K562 (cell line): ENCODE measurements around the gene CC2D2B. TPM values are rescaled to one million over a fixed set of nuclear protein-coding genes. Genes with fewer than 3 reads are reported as not detected.

Experiments used
- ATAC-seq: fragments of 200-7000 bp; cut with Tn5 transposase; 3 replicates; pipeline ENCODE4 v1.9.1; 2020; ENCODE audit warnings: moderate library complexity
- BruUV-seq: library from RNA; stranded (reverse); fragments of 400-500 nt; replicated peaks from 2 replicates; lab custom pipeline; 2021; lab: Mats Ljungman, UMichigan
- CTCF ChIA-PET: fragments of 300-600 bp; formaldehyde crosslinking; extraction: SDS; loops from one replicate; lab custom pipeline; 2021; ENCODE audit warnings: low intra/inter-chr PET ratio; lab: Yijun Ruan, JAX
- POLR2A ChIA-PET: fragments of 300-600, 350-650 bp; sonication (Branson Sonifier 250); formaldehyde crosslinking; extraction: SDS; loops from one replicate; lab custom pipeline; 2021; ENCODE audit warnings: antibody characterized with exemption, inconsistent platforms; lab: Yijun Ruan, JAX
- DNase-seq, 4 experiments: peaks; one replicate each; pipeline versions ENCODE4 v3.0.0 to v3.0.0-alpha.2; 2011 to 2018; ENCODE audit warnings: low spot score in 3 of 4, mixed read lengths in 3 of 4; ENCODE audit errors: extremely low read depth in 1 of 4
- FAIRE-seq: peaks from 2 replicates; lab custom pipeline; 2011; peaks lifted over from hg19 to GRCh38; lab: Jason Lieb, UNC
- H2AFZ ChIP-seq: 2 replicates; pipeline ENCODE4 v1.6.0; 2011; ENCODE audit warnings: low read depth, low read length, control low read depth, inconsistent platforms
- H3K27ac ChIP-seq: fragments of 200-600 bp; 3 replicates; pipeline ENCODE4 v1.8.0; 2011; ENCODE audit warnings: low read depth, mild to moderate bottlenecking, control low read depth, inconsistent platforms, low read length, moderate library complexity, mixed read lengths; ENCODE audit errors: extremely low read depth
- H3K27me3 ChIP-seq, 2 experiments: fragments of 300-600 bp in 1 of 2; 2 replicates in 1 of 2; 3 replicates in 1 of 2; pipeline versions ENCODE4 v1.6.0 to v1.8.0; 2011; ENCODE audit warnings: inconsistent platforms in 2 of 2, low read length in 2 of 2, mild to moderate bottlenecking in 1 of 2, mixed read lengths in 1 of 2, moderate library complexity in 1 of 2; ENCODE audit not compliant: control insufficient read depth in 2 of 2, insufficient read depth in 2 of 2
- H3K36me3 ChIP-seq: fragments of 300-600 bp; 3 replicates; pipeline ENCODE4 v1.8.0; 2011; ENCODE audit warnings: mild to moderate bottlenecking, low read length, inconsistent platforms; ENCODE audit not compliant: control insufficient read depth, insufficient read depth
- H3K4me1 ChIP-seq, 2 experiments: fragments of 200-600 bp in 1 of 2; replicated peaks in 1 of 2; 2 replicates in 1 of 2; 3 replicates in 1 of 2; pipeline versions ENCODE4 v1.5.1 to v1.8.0; 2011; ENCODE audit warnings: inconsistent platforms in 2 of 2, low read length in 2 of 2, mild to moderate bottlenecking in 1 of 2, mixed read lengths in 1 of 2, moderate library complexity in 1 of 2; ENCODE audit not compliant: control insufficient read depth in 2 of 2, insufficient read depth in 2 of 2
- H3K4me2 ChIP-seq: 2 replicates; pipeline ENCODE4 v1.6.1; 2011; ENCODE audit warnings: low read length, control low read depth, inconsistent platforms, mixed read lengths; ENCODE audit not compliant: insufficient read depth
- H3K4me3 ChIP-seq: fragments of 200-600 bp; sonication (generic), shearing (Covaris generic); 2 replicates; pipeline ENCODE4 v1.5.1; 2016; ENCODE audit warnings: control low read depth, inconsistent platforms
- H3K79me2 ChIP-seq: fragments of 200-600 bp; 3 replicates; pipeline ENCODE4 v1.8.0; 2011; ENCODE audit warnings: low read length, inconsistent platforms; ENCODE audit not compliant: control insufficient read depth, insufficient read depth
- H3K9ac ChIP-seq, 2 experiments: 2 replicates each; pipeline versions ENCODE4 v1.6.0 to v1.6.1; 2011; ENCODE audit warnings: low read depth in 2 of 2, low read length in 2 of 2, control low read depth in 1 of 2, inconsistent platforms in 1 of 2, mild to moderate bottlenecking in 1 of 2, mixed read lengths in 1 of 2; ENCODE audit not compliant: insufficient read depth in 1 of 2
- H3K9me1 ChIP-seq: one replicate; pipeline ENCODE4 v1.6.0; 2011; ENCODE audit warnings: inconsistent platforms, mild to moderate bottlenecking, low read length, moderate library complexity; ENCODE audit not compliant: control insufficient read depth, insufficient read depth
- H3K9me3 ChIP-seq: replicated peaks from 2 replicates; pipeline ENCODE4 v1.5.1; 2011; ENCODE audit warnings: low read depth, low read length, inconsistent platforms; ENCODE audit not compliant: control insufficient read depth, insufficient read depth
- H4K20me1 ChIP-seq: replicated peaks from 2 replicates; pipeline ENCODE4 v1.6.1; 2011; ENCODE audit warnings: low read length, inconsistent platforms, mixed read lengths; ENCODE audit not compliant: control insufficient read depth, insufficient read depth
- CTCF ChIP-seq, 3 experiments: IDR thresholded peaks in 2 of 3; conservative IDR thresholded peaks in 1 of 3; 2 replicates each; pipeline ENCODE4 v1.5.1; 2011 to 2012; ENCODE audit warnings: low read length in 3 of 3, mild to moderate bottlenecking in 3 of 3, control low read depth in 2 of 3, improper control_type of control experiment in 1 of 3, inconsistent platforms in 1 of 3, low read depth in 1 of 3, mixed read lengths in 1 of 3, moderate library complexity in 1 of 3; ENCODE audit not compliant: insufficient read depth in 2 of 3
- PTBP1 ChIP-seq: fragments of 200-400 bp; formaldehyde crosslinking; IDR thresholded peaks from 2 replicates; pipeline ENCODE4 v1.6.1; 2017; ENCODE audit warnings: low read depth, low read length
- RAD21 ChIP-seq, 2 experiments: fragments of 250-450 bp in 1 of 2; fragments of 450-650 bp in 1 of 2; sonication (Bioruptor Pico) in 1 of 2; formaldehyde crosslinking in 1 of 2; IDR thresholded peaks in 1 of 2; conservative IDR thresholded peaks in 1 of 2; 2 replicates each; pipeline versions ENCODE4 v1.4.0 to v1.8.0; 2020 to 2022; ENCODE audit warnings: mild to moderate bottlenecking in 2 of 2, moderate library complexity in 1 of 2
- REST ChIP-seq, 2 experiments: fragments of 450-650 bp; formaldehyde crosslinking in 1 of 2; IDR thresholded peaks; 2 replicates each; pipeline versions ENCODE4 v1.4.0 to v1.6.1; 2014 to 2020; ENCODE audit warnings: mild to moderate bottlenecking in 2 of 2, borderline replicate concordance in 1 of 2, low read depth in 1 of 2
- ZFP1 ChIP-seq: fragments of 450-650 bp; formaldehyde crosslinking; IDR thresholded peaks from 2 replicates; pipeline ENCODE4 v1.4.0; 2020; ENCODE audit warnings: mild to moderate bottlenecking, mixed read lengths
- ZNF134 ChIP-seq: fragments of 250-450 bp; sonication (Bioruptor Pico); conservative IDR thresholded peaks from 2 replicates; pipeline ENCODE4 v1.4.0; 2020
- WGBS: fragments of 100-300 bp; shearing (Covaris generic); methylation state at CpG from one replicate; pipeline ENCODE4 v1.1.6; 2016; ENCODE audit warnings: low coverage, mixed read lengths; ENCODE audit not compliant: insufficient coverage; ENCODE audit errors: missing lambda C conversion rate; 5-methylcytosine and 5-hydroxymethylcytosine counted together
- in situ Hi-C: fragments of 300-500 bp; cut with MboI; formaldehyde crosslinking; loops from 4 replicates; pipeline ENCODE4 v1.15.0; 2018; ENCODE audit warnings: inconsistent platforms, mixed read lengths
- intact Hi-C: fragments of 100-400 bp; cut with micrococcal nuclease; formaldehyde crosslinking; loops from 2 replicates; pipeline ENCODE4 v1.14.2; 2022
- polyA plus RNA-seq, 8 experiments: library from polyadenylated mRNA; depleted of rRNA in 4 of 8; stranded (reverse) in 5 of 8; unstranded in 3 of 8; fragments of >200 nt; fragmentation: Nextera tagmentation in 2 of 8; fragmentation: Illumina TruSeq in 1 of 8; extraction: Ambion mirVana in 2 of 8; extraction: Trizol in 1 of 8; gene quantifications; 2 replicates each; pipeline versions ENCODE4 v1.2.1 to v1.2.3, GENCODE V29; 2011 to 2014; ENCODE audit warnings: inconsistent platforms in 1 of 8, missing spikeins in 1 of 8
- total RNA-seq, 7 experiments: library from RNA; depleted of rRNA in 6 of 7; stranded (reverse); fragments of >200 nt in 6 of 7; fragmentation: Illumina TruSeq in 2 of 7; extraction: Trizol in 2 of 7; gene quantifications; 2 replicates each; pipeline versions ENCODE4 v1.2.1 to v1.2.3, GENCODE V29; 2011 to 2021; ENCODE audit warnings: low replicate concordance in 1 of 7

The CC2D2B gene
- total and polyA plus RNA-seq, 9 of the 15 experiments (the other 6 are each of a cell fraction or from before 2014, with no cell fraction given): 0.10 to 0.34 (median 0.20) TPM; not detected in 5

- no TSS peak for BruUV-seq
- DNase-seq (no peak), ATAC-seq (no peak), FAIRE-seq (no peak)
- intact Hi-C loops: loop anchor here (5.0 to 10.0 kb wide), 2 partner anchors 105 to 178 kb away; no protein-coding TSS in a partner anchor
- POLR2A ChIA-PET: interaction anchor here (0.9 to 1.4 kb wide), 4 partner anchors 8 to 83 kb away, joined by 3 to 4 read pairs (median 3); partner anchors contain the start of gene ZNF518A
- peak in 1 of 3 experiments; percentile 47; a peak in 2 of 6 replicates for TF ChIP-seq CTCF (IDR thresholded peaks at IDR 0.05 in 2 of 3, conservative IDR thresholded peaks at IDR 0.05 in 1 of 3; ENCODE audit: insufficient read depth in 2 of 3, low read depth in 1 of 3, low read length in 3 of 3)
- TF ChIP-seq REST (IDR thresholded peaks at IDR 0.05; ENCODE audit: borderline replicate concordance): peak; percentile 43; the same call in 1 of the 2 replicates
- no peak for TF ChIP-seq REST (CRISPR knock-in tag; IDR thresholded peaks at IDR 0.05; ENCODE audit: low read depth)
- TF ChIP-seq ZFP1 (CRISPR knock-in tag): no peak
- no peak for TF ChIP-seq ZNF134 (CRISPR knock-in tag)
- peak; percentile 42 to 58; a peak in 3 of 4 replicates for TF ChIP-seq RAD21 (CRISPR knock-in tag; conservative IDR thresholded peaks at IDR 0.05 in 1 of 2, IDR thresholded peaks at IDR 0.05 in 1 of 2)
- no peak for TF ChIP-seq PTBP1
- Histone ChIP-seq H3K4me1 (peaks cover 11 to 16% of the 10 kb centered on the region in 2 experiments; a peak in 4 of 5 replicates), H4K20me1 (0 out of 2 replicates have a peak, but pooled peaks cover 4% of the 10 kb centered on the region), H3K4me3 (no peak overlapping the region), H3K27ac (no peak overlapping the region), H3K36me3 (peaks cover 52% of the 10 kb centered on the region; the same call in 2 of the 3 replicates), H3K9ac (no peak overlapping the region), H3K4me2 (no peak overlapping the region), H3K9me3 (no peaks in the 10 kb centered on the region), H3K27me3 (no peaks in the 10 kb centered on the region), H2AFZ (no peak overlapping the region), H3K9me1 (no peaks in the 10 kb centered on the region), H3K79me2 (peaks cover 83% of the 10 kb centered on the region)
- CTCF ChIA-PET: interaction anchor here (0.5 kb wide), 1 partner anchor 80 kb away, joined by 5 read pairs; no protein-coding TSS in a partner anchor
- in situ Hi-C loops: loop anchor here (5.0 kb wide), 1 partner anchor 85 kb away; the partner anchor contains the start of gene ZNF518A
- WGBS: 97% methylated on average over 4 of the region's 4 CpGs
These were observed 139.4 kb downstream of the CC2D2B start for GRCh38 chr10:96047004-96047649.
